Stimulated activated CD4-positive, alpha-beta T cell treated with anti-CD3 and anti-CD28 coated beads, Interleukin-15, amount 100 ng/mL, for 24 hours (primary cell): ENCODE measurements around the gene GBP7.
"Not testable (repeated sequence)": the region's sequence is repeated elsewhere in the genome, so short reads cannot be mapped to it uniquely, and the experiment has no call there.

Experiments
- DNase-seq: peaks from one replicate; pipeline ENCODE4 v3.0.0-alpha.2; 2020

GBP7 gene, protein sequence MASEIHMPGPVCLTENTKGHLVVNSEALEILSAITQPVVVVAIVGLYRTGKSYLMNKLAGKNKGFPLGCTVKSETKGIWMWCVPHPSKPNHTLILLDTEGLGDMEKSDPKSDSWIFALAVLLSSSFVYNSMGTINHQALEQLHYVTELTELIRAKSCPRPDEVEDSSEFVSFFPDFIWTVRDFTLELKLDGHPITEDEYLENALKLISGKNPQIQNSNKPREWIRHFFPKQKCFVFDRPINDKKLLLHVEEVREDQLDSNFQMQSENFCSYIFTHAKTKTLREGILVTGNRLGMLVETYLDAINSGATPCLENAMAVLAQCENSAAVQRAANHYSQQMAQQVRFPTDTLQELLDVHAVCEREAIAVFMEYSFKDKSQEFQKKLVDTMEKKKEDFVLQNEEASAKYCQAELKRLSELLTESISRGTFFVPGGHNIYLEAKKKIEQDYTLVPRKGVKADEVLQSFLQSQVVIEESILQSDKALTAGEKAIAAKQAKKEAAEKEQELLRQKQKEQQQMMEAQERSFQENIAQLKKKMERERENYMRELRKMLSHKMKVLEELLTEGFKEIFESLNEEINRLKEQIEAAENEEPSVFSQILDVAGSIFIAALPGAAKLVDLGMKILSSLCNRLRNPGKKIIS

DNA sequence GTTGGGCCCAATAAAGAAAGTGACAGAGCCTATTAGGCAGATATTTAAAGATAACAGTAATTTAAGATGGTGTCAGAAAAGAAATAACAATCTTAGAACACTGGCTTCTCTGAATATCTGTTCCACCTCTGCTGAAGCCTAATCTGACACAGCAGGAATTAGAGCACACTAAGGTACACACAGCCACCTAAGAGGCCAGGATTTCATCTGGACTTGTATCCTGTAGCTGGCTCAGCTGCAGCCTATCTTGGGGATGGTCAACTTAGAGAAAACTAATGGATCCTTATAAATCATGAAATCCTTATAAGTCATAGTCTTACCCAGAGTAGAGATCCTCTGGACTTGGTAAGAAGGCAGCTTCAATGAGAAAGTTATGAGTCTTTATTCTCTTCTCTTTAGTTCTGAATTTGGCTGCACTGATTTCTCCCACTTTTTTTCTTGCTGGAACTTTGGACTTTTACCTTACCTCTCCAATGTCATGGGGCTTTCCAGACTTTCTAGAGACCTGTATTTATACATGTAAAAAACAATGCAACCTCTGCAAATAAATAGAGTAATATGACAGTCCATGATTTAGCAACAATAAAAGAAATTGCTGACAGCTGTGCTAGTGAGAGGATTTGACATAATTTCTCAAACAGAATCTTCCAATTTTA, at the start of gene GBP7:
GBP7 (minus strand) TSS at position 403 of the 656 bp plus-strand sequence. CDS start 4,068 bp downstream, outside the sequence.
- no peak for DNase-seq

DNA sequence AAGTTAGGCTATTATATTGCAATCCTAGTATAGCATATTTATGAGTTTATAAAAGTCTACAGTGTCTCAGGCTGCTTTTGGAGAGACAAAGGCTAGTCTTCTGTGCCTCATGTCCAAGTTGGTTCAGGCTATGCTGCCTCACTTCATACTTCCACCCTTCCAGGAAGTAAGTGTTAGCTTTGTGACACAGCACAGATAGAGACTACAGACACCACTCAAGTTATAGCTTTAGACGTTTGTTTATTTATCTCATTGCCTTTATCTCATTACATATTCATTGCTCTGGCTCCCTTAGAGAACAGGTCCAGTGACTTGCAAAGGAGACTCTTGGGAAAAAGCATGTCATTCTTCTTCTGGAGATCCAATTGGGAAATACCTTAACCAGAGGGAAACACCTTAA, 45.5 kb upstream of the GBP7 start:
- no peak for DNase-seq

DNA sequence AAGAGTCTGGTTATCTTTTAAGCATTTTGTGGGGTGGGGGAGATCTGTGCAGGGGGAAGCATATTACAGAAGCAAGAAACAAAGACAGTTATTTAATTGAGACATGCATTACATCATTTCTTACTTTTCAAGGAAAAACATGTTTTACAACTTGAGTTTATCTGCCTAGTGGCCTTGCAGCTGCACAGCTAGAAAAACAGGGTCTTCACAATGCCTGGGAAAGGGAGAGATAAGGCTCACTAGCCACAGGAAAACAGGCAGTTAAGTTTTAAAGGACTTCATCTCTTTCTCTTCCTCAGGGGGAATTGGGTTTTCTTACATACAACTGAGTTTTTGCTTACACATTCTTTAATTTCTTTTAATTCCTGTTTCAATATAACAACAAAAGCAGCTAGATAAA, 44.0 kb upstream of the GBP7 start:
- DNase-seq, result not testable (repeated sequence)

DNA sequence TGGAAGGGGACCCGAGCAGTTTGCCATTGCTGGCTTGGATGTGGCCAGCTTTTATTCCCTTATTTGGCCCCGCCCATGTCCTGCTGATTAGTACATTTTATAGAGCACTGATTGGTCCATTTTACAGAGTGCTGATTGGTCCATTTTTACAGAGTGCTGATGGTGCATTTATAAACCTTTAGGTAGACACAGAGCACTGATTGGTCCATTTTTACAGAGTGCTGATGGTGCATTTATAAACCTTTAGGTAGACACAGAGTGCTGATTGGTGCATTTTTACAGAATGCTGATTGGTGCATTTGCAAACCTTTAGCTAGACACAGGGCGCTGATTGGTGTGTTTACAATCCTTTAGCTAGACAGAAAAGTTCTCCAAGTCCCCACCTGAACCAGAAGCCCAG, 43.1 kb upstream of the GBP7 start:
- DNase-seq, result not testable (repeated sequence)

DNA sequence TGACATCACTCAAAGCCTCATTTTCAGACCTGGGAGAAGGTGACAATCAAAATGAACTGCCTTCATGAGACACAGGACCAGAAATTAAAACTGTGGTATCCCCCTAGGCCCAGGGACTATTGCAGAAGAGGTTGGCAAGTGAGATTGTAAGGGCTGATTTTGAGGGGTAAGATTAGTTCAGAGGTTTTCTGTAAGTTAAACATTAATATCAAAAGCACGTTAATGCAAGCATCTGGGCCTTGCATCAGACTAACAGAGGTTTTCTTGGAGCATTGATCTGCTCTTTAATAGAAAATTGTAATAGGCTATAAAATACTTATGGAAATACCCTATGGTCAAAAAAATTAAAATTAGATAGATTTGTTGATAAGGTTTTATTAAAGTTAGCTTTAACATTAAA, 37.5 kb upstream of the GBP7 start:
- DNase-seq, result no peak

DNA sequence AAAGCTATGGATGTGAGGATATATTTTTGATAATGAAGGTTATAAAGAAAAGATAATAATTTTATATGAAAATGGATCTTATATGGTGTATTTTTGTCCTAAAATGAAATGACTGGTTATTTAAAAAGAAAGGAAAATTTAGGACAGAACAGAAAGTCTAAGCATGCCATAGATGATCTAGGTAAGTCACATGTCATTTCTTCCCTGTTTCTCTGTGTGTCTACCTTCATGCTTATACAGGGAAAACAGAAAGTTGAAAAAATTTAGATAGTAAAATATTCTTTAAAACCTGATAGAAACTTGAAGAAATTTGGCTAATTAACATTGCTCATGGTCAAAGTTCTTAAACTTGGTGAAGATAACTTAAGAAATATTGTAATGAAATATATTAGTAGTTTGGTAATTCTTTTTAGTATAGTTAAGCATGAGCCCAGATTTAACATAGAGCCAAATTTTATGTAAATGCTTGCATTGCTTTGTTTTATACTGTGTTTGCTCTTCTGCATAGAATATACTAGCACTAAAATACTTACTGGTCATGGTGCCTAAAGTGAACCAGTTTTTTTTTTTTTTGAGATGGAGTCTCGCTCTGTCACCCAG, 35.3 kb upstream of the GBP7 start:
- DNase-seq, result no peak

DNA sequence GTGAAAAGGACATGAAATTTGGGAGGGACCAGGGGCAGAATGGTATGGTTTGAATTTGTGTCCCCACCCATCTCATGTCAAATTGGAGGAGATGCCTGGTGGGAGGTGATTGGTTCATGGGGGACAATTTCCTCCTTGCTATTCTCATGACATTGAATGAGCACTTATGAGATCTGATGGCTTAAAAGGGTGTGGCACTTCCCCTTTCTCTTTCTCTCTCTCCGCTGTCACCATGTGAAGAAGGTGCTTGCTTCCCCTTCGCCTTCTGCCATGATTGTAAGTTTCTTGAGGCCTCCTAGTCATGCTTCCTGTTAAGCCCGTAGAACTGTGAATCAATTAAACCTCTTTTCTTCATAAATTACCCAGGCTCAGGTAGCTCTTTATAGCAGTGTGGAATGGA, 30.6 kb upstream of the GBP7 start:
- DNase-seq, result no peak

DNA sequence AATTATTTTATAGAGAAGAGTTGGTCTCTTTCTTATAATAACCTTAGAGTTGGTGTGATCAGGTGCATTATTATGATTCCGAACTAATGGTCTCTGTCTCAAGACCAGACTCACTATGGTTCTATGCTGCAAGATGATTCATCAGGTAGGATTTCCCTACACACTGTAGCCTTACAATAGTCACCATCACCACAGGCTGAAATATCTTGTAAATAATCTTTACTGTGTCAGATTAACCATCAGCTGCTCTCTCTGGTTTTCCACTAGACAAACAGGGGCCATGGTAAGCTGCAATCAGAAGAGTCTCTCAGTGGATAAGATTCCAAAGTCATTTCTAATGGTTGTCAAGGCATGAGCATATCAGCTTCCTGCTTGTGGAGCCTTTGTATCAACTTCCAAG, 27.4 kb upstream of the GBP7 start:
- no peak for DNase-seq

DNA sequence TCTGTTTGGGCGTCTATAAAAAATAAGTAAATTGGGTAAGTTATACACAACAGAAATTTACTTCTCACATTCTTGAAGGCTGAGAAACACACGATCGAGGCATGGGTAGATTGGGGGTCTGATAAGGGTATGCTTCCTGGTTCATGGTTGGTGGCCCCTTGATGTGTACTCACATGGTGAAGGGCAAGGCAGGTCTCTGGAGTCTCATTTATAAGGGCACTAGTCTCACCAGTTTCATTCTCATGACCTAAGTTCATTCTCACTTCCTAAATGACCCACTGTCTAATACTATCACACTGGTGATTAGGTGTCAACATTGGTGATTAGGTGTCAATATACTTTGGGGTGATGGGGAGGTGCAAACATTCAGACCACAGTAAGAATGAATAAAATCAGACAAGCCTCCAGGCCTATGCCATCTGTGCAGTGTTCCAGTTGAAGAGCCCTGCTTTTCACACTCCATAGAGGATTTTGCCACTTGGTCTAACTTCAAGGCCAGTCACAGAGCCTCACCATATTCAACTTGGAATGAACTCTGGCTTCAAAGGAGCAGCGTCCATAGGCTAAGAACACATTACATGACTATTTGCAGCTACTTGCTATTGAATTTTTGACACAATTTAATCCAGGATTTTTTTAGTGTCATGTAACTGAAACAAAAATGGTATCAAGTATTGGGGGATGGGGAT, 25.4 kb upstream of the GBP7 start:
- no peak for DNase-seq

DNA sequence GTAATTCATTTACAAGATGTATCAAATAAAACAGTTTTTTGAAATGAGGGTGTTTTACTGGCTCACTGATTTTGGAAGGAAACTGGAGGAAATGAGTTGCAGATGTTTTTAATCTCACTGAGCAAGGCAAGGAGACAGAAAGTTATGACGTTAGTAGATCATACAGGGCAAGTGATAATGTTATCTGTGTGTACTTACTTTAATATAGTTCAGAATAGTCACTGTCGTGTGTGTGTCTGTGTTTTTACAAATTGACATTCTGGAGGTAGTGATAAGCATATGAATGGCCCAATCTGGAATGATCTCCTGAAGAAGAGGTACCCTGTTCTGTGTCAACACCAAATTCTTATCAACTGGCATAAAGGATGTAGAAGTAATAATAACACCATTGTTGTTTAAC, 24.9 kb upstream of the GBP7 start:
- no peak for DNase-seq

DNA sequence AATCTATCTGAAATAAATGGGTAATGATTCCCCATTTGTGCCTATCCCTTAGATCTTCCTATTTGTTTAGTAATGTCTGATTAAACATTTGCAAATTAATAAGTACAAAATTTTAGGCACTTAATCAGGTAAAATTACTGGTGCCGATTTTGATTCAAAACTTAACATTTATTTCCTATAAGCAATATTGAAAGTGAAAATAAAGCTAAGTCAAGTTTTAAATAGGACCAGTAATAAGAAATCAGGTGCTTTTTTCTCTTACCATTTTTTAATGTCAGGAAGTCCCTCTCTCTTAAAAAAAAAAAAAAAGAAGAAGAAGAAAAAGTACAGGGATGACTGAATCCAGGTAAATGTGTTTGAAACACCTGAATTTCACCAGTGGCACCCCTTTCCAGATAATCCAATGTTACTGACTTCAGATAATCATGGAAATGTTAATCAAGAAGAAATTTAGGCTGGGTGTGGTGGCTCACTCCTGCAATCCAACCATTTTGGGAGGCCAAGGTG, 23.8 kb upstream of the GBP7 start:
- no peak for DNase-seq

DNA sequence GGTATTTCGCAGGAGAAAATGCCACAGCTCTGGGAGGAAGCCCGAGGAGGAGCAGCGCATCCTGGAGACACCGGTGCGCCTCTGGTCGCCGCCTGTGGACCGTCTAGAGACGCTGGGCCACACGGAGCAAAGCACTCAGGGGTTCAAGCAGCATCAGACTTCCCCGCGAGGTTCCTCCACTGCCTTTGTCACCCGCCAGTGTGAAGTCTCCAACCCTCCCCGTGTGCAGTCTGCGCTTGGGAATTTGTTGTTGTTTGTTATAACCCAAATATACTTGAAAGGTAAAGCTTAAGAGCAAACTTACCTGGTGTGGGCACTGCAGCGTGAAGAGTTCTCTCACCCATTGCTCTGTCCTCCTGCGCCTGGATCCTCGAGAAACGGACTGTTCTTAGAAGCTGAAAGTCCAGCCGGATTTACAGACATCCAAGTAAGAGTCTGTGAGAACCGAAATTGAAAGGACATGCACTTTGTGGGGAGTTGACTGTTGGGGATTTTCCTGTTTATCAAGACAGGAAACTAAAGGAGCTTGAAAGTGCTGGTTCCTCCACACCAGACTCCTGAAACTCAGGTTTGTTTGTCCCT, 22.8 kb upstream of the GBP7 start, which contains the start of gene GBP4:
GBP4 (minus strand) TSS at position 452 of the 582 bp plus-strand sequence; CDS start at position 344, 108 bp downstream.
- peak; percentile 61 for DNase-seq

DNA sequence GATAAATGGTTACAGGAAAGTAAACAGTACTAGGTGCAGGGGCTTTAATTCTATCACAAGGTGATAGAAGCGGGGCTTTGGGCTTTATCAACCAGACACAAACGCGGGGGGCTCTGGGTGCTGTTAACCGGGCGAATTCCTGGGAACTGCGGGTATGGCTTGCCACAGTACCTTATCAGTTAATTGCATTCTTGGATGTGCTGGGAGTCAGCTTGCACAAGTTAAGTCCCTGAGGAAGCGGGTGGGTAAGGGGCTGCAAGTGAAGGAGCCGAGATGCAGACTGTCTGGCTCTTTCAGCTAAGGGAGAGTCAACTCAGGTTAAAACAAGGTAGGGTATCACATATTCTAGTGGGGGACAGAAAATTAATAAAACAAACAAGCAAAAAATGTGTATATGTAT, 22.3 kb upstream of the GBP7 start:
- DNase-seq, result no peak

DNA sequence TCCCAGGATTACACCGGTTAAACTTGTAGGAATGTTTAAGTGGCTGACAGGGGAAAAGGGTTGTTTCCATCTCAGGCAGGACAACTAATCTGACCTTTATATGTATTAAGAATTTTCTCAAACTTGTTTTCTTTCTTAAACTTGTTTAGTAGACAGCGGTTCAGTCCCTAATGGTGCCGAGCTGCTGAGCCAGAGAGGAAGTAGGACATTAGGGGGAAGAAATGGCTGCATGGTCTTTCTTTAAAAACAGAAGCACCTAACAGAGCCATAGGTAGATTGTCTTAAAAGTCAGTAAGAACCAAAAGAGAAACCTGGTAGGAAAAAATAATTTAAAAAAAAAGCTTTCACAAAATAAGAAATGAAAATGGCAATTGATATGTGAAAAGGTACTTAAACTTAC, 19.7 kb upstream of the GBP7 start:
- no peak for DNase-seq

DNA sequence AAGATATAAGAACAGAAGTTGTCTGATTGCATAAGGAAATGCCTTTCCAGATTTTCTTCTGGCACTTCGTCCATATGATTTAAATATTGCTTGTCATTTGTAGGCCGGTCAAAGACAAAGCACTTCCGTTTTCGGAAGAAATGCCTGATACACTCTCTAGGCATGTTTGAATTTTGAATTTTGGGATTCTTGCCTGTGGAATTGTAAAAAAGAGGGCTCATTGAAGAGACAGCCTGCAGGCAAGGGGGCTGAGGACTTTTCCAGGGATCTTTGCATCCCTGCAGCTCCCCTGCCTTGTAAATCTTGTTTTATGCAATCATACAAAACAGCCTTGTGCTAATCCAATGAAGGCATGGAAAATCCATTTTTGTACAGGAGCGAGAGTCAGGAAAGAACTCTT, 15.5 kb upstream of the GBP7 start:
- DNase-seq, result no peak

DNA sequence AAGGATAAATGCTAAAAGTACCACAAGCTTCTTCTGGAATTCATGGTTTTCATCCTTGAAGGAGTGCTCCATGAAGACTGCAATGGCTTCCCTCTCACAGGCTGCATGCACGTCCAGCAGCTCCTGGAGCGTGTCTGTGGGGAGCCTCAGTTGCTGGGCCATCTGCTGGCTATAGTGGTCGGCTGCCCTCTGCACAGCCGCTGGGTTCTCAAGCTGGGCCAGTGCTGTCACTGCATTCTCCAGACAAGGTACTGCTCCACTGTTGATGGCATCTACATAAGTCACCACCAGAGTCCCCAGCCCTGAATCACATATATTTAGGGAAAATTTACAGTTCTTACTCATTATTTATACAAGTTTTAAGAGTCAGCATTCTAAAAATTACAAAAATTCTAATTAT, 14.2 kb upstream of the GBP7 start:
- DNase-seq, result no peak

DNA sequence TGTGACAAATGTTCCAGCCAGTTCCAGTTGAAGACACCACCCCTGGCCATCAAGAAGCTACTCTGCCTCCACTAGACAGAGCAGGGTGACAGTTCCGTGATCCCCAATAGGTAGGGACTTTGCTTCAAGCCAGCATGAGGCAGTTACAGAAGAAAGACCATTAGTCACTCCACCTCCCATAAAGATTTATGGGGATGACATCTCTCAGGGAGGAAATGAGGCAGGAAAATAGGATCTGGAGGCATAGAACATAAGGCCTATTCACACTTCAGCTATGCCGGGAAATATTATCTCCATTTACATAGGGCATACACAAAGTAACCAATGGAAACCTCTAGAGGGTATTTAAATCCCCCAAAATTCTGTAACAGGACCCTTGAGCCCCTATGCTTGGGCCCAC, 3.5 kb upstream of the GBP7 start:
- no peak for DNase-seq

DNA sequence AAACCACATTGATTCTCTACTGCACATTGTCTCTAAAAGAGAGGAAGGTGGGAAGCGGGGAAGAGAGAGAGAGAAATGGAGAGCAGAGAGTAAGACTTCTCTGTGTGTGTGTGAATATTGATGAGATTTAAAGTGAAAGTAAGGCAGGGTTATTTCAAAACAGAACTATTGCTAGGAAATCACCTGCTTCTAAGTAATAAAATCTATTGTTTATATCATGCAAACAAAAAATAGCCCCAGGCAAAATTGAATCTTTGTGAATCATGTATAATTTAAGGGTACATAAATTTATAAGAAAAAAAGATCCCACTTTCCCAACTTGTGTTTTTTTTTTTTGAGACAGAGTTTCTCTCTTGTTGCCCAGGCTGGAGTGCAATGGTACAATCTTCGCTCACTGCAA, 1.2 kb upstream of the GBP7 start:
- no peak for DNase-seq

DNA sequence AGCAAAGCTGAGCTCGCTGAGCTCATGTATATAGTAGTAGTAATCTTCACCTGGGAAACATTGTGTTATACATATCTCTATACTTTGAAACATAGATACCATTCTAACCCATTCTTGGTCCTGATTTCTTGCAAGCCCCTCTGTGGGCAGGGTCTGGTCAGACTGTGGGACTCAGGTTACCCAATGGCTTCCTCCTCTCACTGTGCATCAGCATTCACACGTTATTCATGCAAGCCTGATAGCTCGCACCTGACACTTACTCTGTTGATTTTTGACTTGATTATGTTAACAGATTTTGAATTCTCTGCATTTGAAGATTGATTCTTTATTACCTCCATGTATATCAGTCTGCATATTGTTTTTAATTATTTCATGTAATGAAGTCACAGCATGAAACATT, 1.3 kb downstream of the GBP7 start:
- DNase-seq, result no peak

DNA sequence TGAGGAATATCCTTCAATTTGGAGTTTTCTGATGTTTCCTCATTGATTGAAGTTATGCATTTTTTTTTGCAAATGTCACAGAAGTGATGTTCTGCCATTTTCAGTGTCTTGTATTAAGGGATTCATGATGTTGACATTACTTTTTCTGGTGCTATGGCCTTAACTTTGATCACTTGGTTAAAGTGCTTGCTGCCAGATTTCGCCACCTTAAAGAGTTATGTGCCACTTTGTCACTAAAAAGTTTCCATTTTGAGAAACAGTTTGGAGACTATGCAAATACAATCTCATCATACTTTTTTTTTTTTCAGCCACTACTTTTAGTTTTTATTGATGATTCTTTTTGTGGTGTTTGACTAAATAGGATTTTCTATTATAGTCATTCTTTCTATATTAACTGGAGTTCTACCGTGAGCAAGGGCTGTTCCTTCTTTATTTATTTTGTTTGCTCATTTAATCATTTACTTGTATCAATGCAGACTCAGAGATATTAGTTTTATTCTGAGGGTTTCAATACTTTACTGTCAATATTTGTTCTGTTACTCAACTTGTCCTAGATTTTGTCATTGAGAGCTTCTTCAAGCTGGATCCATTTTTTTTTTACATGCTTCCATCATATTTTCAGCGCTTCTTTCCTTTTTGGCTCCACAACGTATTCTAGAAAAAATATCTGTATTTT, 3.2 kb downstream of the GBP7 start:
- DNase-seq, result no peak

DNA sequence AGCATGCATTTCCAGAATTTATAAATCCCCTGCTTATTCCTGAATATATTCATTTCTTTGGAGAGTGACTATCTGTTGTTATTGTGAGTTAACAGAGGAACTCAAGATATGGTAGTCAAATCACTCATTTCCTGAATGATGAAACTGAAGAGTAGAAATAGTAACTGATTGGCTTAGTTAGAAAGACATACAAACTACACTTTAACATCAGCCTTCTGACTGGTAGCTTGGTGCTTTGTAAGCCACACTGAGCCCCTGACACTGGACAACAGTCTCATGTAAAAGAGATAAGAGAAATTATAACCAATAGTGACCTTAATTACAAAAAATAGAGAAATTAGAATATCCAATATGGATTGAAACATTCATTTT, 4.8 kb downstream of the GBP7 start:
- no peak for DNase-seq
